Transverse colon (tissue), 4 donors: ENCODE results near the gene DHRS13. TPM values are rescaled to one million over a fixed set of nuclear protein-coding genes. Genes with fewer than 3 reads are reported as not detected.

Source experiments
- DNase-seq: peaks from one replicate; pipeline ENCODE4 v3.0.0-alpha.2; 2019
- H3K27ac ChIP-seq, 4 donors: fragments of 200-600 bp; sonication (generic); 2 replicates each; pipeline ENCODE4 v1.5.1; 2016 to 2018; ENCODE audit warnings: inconsistent platforms in 4 of 4
- H3K27me3 ChIP-seq: fragments of 200-600 bp; sonication (generic); 2 replicates; pipeline ENCODE4 v1.5.1; 2017; ENCODE audit warnings: inconsistent platforms
- H3K36me3 ChIP-seq, 4 donors: fragments of 200-600 bp; sonication (generic); 2 replicates each; pipeline ENCODE4 v1.5.1; 2017 to 2019; ENCODE audit warnings: inconsistent platforms in 4 of 4
- H3K4me1 ChIP-seq, 4 donors: fragments of 200-600 bp; sonication (generic); 2 replicates each; pipeline ENCODE4 v1.5.1; 2017 to 2020; ENCODE audit warnings: inconsistent platforms in 4 of 4
- H3K4me3 ChIP-seq, 4 donors: fragments of 200-600 bp; sonication (generic); 1 replicate in 1 of 4; 2 replicates in 3 of 4; pipeline versions ENCODE4 v1.5.1 to v1.6.1; 2017 to 2019; ENCODE audit warnings: inconsistent platforms in 4 of 4
- H3K9me3 ChIP-seq, 2 donors: fragments of 200-600 bp; sonication (generic); 2 replicates each; pipeline ENCODE4 v1.5.1; 2017 to 2019; ENCODE audit warnings: inconsistent platforms in 2 of 2
- CTCF ChIP-seq, 5 experiments: fragments of 200-600 bp in 3 of 5; fragments of 450-650 bp in 2 of 5; sonication (generic) in 3 of 5; IDR thresholded peaks; 1 replicate in 2 of 5; 2 replicates in 3 of 5; pipeline ENCODE4 v1.5.1; 2016 to 2017; ENCODE audit warnings: antibody characterized with exemption in 5 of 5, inconsistent platforms in 3 of 5, mild to moderate bottlenecking in 2 of 5, moderate library complexity in 1 of 5
- EP300 ChIP-seq: sonication (generic); formaldehyde crosslinking; IDR thresholded peaks from one replicate; pipeline ENCODE4 v1.6.1; 2017; ENCODE audit warnings: antibody characterized with exemption, low read depth
- POLR2A ChIP-seq: fragments of 450-650 bp; IDR thresholded peaks from one replicate; pipeline ENCODE4 v1.6.1; 2016; ENCODE audit warnings: antibody characterized with exemption, mild to moderate bottlenecking, moderate library complexity
- POLR2AphosphoS5 ChIP-seq, 3 donors: sonication (generic); formaldehyde crosslinking; IDR thresholded peaks; one replicate each; pipeline ENCODE4 v1.6.1; 2016; ENCODE audit warnings: antibody characterized with exemption in 3 of 3
- whole genome bisulfite sequencing, 2 donors: methylation state at CpG; one replicate each; pipeline ENCODE4 v1.1.5; 2018; ENCODE audit warnings: low coverage in 1 of 2; 5-methylcytosine and 5-hydroxymethylcytosine counted together
- in situ Hi-C, 4 donors: fragments of 200-750 bp; cut with MboI; loops; one replicate each; pipeline versions ENCODE4 v1.15.0 to v1.15.1; 2017; ENCODE audit warnings: low sequenced_read_pairs in 3 of 4, low pct_ligation_motif_present in 1 of 4, low pct_unique_long_range_greater_than_20kb in 1 of 4
- intact Hi-C: fragments of 100-400 bp; cut with DNase I; formaldehyde crosslinking; loops from one replicate; pipeline ENCODE4 v1.15.1; 2023; ENCODE audit warnings: low total_unique reads
- total RNA-seq, 4 donors: library from RNA; depleted of rRNA; stranded (reverse); fragments of >200 nt; gene quantifications; one replicate each; pipeline ENCODE4 v1.1.0, GENCODE V29; 2016

DHRS13 gene
- total RNA-seq, 4 donors from 2014 or later, result 2.2 to 6.5 (median 6.0) TPM

- 43 to 50% methylated on average over 1 of the region's 1 CpG for WGBS, 2 donors
- DNase-seq, result no peak
- H3K27ac ChIP-seq, result no peak overlapping the region
- in situ Hi-C loops (loop anchor here in 1 of 4 donors (25.0 kb wide), 1 partner anchor 114 kb away; no protein-coding TSS in a partner anchor), intact Hi-C loops (no loop called here)
- H3K27me3 ChIP-seq, result no peaks in the 10 kb centered on the region
- TF ChIP-seq EP300, result no peak
- TF ChIP-seq POLR2AphosphoS5 (IDR thresholded peaks at IDR 0.05), result no peak
- TF ChIP-seq POLR2A, result no peak
- no peak for TF ChIP-seq CTCF (IDR thresholded peaks at IDR 0.05)
- no peak overlapping the region for H3K4me3 ChIP-seq
- no peaks in the 10 kb centered on the region for H3K9me3 ChIP-seq
- H3K4me1 ChIP-seq, result no peaks in the 10 kb centered on the region
- H3K36me3 ChIP-seq, result peaks cover 0 to 18% (median 5%) of the 10 kb centered on the region in 4 donors
Measured at GRCh38 chr17:28875848-28876550, 26.9 kb downstream of the DHRS13 start.

DNA sequence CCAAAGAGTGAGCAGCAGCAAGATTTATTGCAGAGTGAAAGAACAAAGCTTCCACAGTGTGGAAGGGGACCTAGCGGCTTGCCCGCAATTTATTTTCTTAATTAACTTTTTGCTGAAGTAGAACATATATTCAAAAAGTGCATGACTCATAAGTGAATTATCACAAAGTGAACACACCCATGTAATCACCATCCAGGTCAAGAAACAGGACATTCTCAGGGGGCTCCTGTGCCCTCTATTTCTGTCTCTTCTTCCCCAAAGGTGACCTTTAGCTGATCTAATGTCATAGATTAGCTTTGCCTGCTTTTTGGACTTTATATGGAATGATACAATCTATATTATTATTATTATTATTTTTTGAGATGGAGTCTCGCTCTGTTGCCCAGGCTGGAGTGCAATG is 28.1 kb downstream of the DHRS13 start:
- no peak for DNase-seq
- in situ Hi-C loops, result loop anchor here in 1 of 4 donors (25.0 kb wide), 1 partner anchor 112 kb away; no protein-coding TSS in a partner anchor

GRCh38 chr17:28873839-28874238 is 29.0 kb downstream of the DHRS13 start:
- TF ChIP-seq POLR2AphosphoS5 (IDR thresholded peaks at IDR 0.05) (no peak), CTCF (IDR thresholded peaks at IDR 0.05) (no peak), POLR2A (no peak), EP300 (no peak)
- H3K9me3 ChIP-seq, result no peaks in the 10 kb centered on the region
- intact Hi-C loops (no loop called here), in situ Hi-C loops (no loop called here)
- DNase-seq, result no peak
- H3K36me3 ChIP-seq, result no peaks in the 10 kb centered on the region
- H3K4me3 ChIP-seq, result no peak overlapping the region
- 89 to 91% methylated on average over 7 of the region's 7 CpGs for WGBS, 2 donors
- no peaks in the 10 kb centered on the region for H3K4me1 ChIP-seq
- H3K27me3 ChIP-seq, result no peaks in the 10 kb centered on the region
- H3K27ac ChIP-seq, result no peak overlapping the region

More for the DNA sequence above, 28.1 kb downstream of the DHRS13 start:
- Histone ChIP-seq H3K4me3 (no peak overlapping the region), H3K27me3 (no peaks in the 10 kb centered on the region), H3K36me3 (peaks cover 0 to 6% (median 0%) of the 10 kb centered on the region in 4 donors), H3K27ac (no peak overlapping the region), H3K9me3 (no peaks in the 10 kb centered on the region), H3K4me1 (no peaks in the 10 kb centered on the region)
- intact Hi-C loops, result no loop called here
- WGBS, 2 donors, result 90% methylated on average over 2 to 3 of the region's 3 CpGs
- no peak for TF ChIP-seq POLR2A
- TF ChIP-seq EP300, result no peak
- no peak for TF ChIP-seq CTCF (IDR thresholded peaks at IDR 0.05)
- no peak for TF ChIP-seq POLR2AphosphoS5 (IDR thresholded peaks at IDR 0.05)

GRCh38 chr17:28871056-28871579 is 31.8 kb downstream of the DHRS13 start:
- TF ChIP-seq POLR2AphosphoS5 (IDR thresholded peaks at IDR 0.05), result no peak
- no peak for TF ChIP-seq CTCF (IDR thresholded peaks at IDR 0.05)
- no peak for TF ChIP-seq POLR2A
- no peak for TF ChIP-seq EP300
- Histone ChIP-seq H3K4me1 (no peaks in the 10 kb centered on the region), H3K4me3 (no peak overlapping the region), H3K9me3 (no peaks in the 10 kb centered on the region), H3K27ac (no peak overlapping the region), H3K27me3 (no peaks in the 10 kb centered on the region), H3K36me3 (no peaks in the 10 kb centered on the region)
- no peak for DNase-seq
- intact Hi-C loops, result no loop called here
- WGBS, 2 donors, result 82% methylated on average over 6 of the region's 6 CpGs; no CpG with 5 or more reads in 1 of the 2 donors
- in situ Hi-C loops, result no loop called here
